ENCODE results near the gene KRTAP10-11. TPM values are rescaled to one million over a fixed set of nuclear protein-coding genes. Genes with fewer than 3 reads are reported as not detected.

KRTAP10-11 gene
- total and polyA plus RNA-seq, 12 donors = not detected

DNA sequence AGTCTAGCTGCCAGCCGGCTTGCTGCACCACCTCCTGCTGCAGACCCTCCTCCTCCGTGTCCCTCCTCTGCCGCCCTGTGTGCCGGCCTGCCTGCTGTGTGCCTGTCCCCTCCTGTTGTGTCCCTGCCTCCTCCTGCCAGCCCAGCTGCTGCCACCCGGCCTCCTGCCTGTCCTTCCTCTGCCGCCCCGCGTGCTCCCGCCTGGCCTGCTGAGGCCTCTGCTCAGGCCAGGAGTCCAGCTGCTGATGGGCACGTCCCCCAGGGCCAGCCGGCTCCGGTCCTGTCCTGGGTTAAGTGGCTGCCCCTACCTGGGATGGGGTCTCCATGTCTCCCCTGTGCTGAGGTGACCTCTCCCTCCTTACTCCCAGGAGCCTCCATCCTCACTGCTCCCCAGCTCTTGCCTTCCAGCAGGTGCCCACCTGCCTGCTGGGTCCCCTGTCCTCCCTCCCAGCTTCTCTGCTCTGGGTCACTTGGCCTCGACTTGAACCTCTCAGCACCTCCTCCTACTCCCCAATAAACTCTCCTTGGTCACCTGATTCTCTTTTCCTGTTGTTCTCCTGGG lies 33.5 kb upstream of the KRTAP10-11 start:
- intact Hi-C loops (cut with DNase I) = no loop called here
- DNase-seq = no peak
- no peak for TF ChIP-seq POLR2A (IDR thresholded peaks at IDR 0.05)
- TF ChIP-seq, protein P1, sequence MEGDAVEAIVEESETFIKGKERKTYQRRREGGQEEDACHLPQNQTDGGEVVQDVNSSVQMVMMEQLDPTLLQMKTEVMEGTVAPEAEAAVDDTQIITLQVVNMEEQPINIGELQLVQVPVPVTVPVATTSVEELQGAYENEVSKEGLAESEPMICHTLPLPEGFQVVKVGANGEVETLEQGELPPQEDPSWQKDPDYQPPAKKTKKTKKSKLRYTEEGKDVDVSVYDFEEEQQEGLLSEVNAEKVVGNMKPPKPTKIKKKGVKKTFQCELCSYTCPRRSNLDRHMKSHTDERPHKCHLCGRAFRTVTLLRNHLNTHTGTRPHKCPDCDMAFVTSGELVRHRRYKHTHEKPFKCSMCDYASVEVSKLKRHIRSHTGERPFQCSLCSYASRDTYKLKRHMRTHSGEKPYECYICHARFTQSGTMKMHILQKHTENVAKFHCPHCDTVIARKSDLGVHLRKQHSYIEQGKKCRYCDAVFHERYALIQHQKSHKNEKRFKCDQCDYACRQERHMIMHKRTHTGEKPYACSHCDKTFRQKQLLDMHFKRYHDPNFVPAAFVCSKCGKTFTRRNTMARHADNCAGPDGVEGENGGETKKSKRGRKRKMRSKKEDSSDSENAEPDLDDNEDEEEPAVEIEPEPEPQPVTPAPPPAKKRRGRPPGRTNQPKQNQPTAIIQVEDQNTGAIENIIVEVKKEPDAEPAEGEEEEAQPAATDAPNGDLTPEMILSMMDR (IDR thresholded peaks at IDR 0.05) = no peak
- no peaks in the 10 kb centered on the region for H3K4me1 ChIP-seq (replicated peaks in 1 of 2)
- 71 to 82% (median 79%) methylated on average over 12 to 13 of the region's 13 CpGs for WGBS, 4 donors
- H3K4me3 ChIP-seq = no peak overlapping the region
- H3K27ac ChIP-seq = no peak overlapping the region
- H3K27me3 ChIP-seq = no peaks in the 10 kb centered on the region
- no peaks in the 10 kb centered on the region for H3K9me3 ChIP-seq (replicated peaks in 1 of 3)
- H3K36me3 ChIP-seq (replicated peaks in 1 of 2) = no peaks in the 10 kb centered on the region

DNA sequence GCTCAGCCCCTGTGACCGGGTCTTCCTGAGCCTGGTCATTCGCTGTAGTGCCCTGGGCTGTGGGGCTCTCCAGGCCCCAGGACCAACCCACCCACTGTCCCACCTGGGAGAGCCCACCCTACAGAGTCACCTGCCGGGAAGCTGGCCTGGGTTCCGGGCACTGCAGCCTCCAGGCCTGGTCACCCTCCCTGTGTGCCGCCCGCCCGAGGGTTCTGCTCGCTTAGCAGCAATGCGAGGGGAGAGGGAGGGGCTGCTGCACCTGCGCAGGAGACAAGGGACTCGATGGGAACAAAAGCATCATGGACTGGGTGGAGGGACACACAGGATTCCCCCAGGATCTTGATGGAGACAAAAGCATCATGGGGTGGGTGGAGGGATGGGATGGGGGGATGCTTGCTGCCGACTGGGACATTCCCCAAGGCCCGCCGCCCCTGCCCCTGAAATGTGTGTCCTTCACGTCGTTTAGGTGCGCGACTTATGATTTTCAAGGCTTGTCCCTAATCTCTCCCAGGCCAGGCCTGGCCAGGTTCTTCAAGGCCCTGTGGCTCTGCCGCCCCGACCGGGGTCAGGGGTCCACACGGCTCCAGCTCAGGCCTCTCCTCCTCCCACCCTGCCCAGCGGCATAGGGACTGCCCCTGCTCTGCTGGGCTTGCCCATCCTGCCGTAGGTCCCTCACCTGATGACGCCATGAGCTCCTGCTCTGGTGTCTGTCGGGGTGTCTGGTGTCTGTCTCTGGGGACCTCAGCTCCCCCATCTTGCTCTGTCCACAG lies 32.6 kb upstream of the KRTAP10-11 start:
- Histone ChIP-seq H3K4me1 (replicated peaks in 1 of 2) (no peaks in the 10 kb centered on the region), H3K36me3 (replicated peaks in 1 of 2) (no peaks in the 10 kb centered on the region), H3K27me3 (no peaks in the 10 kb centered on the region), H3K4me3 (no peak overlapping the region), H3K9me3 (replicated peaks in 1 of 3) (no peaks in the 10 kb centered on the region), H3K27ac (no peak overlapping the region)
- WGBS, 4 donors = 75 to 84% (median 80%) methylated on average over 10 to 26 of the region's 26 CpGs
- DNase-seq = no peak
- no peak for TF ChIP-seq POLR2A (IDR thresholded peaks at IDR 0.05)
- TF ChIP-seq, protein P1 (IDR thresholded peaks at IDR 0.05) = no peak
- intact Hi-C loops (cut with DNase I) = no loop called here

DNA sequence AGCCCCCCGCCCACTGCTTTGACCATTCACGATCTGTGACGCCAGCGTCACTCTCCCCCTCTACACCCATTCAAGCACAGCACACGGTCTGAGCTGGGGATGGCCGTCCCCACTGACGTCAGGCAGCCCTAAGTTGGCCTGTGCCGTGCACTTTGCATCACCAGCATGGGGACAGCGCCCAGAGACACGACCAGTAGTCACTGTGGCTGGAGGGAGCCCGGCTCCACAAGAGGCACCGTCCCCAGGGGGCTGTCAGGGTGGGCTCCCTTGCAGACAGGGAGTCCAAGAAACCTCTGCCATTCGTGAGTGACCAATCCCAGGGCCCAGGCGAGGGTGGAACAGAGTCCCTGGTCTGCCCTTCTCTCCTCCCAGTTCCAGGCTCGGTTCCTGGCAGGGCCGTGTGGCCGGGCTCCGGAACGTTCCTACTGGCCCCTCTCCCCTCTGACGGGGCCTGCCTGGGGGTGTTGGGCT lies 32.0 kb upstream of the KRTAP10-11 start:
- TF ChIP-seq, protein P1 (IDR thresholded peaks at IDR 0.05) = no peak
- no peak for TF ChIP-seq POLR2A (IDR thresholded peaks at IDR 0.05)
- Histone ChIP-seq H3K27me3 (no peaks in the 10 kb centered on the region), H3K4me1 (replicated peaks in 1 of 2) (no peaks in the 10 kb centered on the region), H3K27ac (no peak overlapping the region), H3K9me3 (replicated peaks in 1 of 3) (no peaks in the 10 kb centered on the region), H3K4me3 (no peak overlapping the region), H3K36me3 (replicated peaks in 1 of 2) (no peaks in the 10 kb centered on the region)
- intact Hi-C loops (cut with DNase I) = no loop called here
- WGBS, 4 donors = 74 to 88% (median 77%) methylated on average over 10 to 20 of the region's 20 CpGs
- no peak for DNase-seq

DNA sequence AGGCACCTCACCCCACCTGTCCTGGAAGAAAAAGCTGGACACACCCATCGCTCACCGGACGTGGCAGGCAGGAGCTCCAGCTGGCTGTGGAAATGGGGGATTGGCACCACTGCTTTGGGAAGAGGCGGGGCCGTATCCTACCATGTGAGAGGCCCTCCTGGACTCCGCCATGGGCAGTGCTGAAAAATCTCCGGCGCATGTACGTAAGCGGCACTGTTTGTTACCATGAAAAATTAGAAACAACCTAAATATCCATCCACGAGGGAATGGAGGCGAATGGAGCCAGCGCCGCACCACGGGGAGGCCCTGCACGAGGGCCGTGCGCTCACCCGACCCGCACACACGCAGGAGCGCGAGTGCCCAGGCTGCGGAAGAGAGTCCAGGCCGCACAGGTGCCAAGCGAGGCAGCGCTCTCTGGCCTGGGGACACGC lies 31.2 kb upstream of the KRTAP10-11 start:
- Histone ChIP-seq H3K4me1 (replicated peaks in 1 of 2) (no peaks in the 10 kb centered on the region), H3K4me3 (no peak overlapping the region), H3K36me3 (replicated peaks in 1 of 2) (no peaks in the 10 kb centered on the region), H3K9me3 (replicated peaks in 1 of 3) (no peaks in the 10 kb centered on the region), H3K27ac (no peak overlapping the region), H3K27me3 (no peaks in the 10 kb centered on the region)
- TF ChIP-seq, protein P1 (IDR thresholded peaks at IDR 0.05) = no peak
- TF ChIP-seq POLR2A (IDR thresholded peaks at IDR 0.05) = no peak
- intact Hi-C loops (cut with DNase I) = no loop called here
- WGBS, 4 donors = 86 to 90% (median 87%) methylated on average over 21 to 28 of the region's 28 CpGs
- no peak for DNase-seq

Measured in adrenal gland (tissue), 12 donors.